ENCODE data around the gene GPAT3. TPM values are rescaled to one million over a fixed set of nuclear protein-coding genes. Genes with fewer than 3 reads are reported as not detected.

Gene GPAT3
- total RNA-seq, 1 donor from 2014 or later, result not detected

DNA sequence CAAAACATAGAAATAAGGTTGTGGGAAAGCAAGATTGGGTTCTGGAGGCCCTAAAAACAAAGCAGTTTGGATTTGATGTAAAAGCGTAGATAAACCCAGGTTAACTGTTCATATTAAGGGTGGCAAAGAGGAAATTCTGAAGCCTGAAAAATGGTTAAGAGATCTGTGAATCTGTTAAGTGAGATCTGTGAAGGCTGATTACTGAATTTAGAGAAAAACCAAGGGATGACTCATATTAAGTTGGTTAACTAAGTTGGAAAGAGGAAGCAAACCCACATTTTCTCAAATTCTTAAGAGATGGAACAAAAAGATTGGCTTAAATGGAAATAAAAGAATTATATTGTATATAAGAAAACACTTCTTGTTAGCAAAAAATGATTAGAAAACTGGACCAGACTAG, 22.8 kb downstream of the GPAT3 start:
- Mint-ChIP-seq H3K27ac (ENCODE audit: unreplicated experiment) (no peak overlapping the region), H3K4me3 (ENCODE audit: unreplicated experiment) (no peak overlapping the region), H3K9me3 (ENCODE audit: unreplicated experiment) (no peaks in the 10 kb centered on the region), H3K27me3 (ENCODE audit: unreplicated experiment) (no peaks in the 10 kb centered on the region), H3K36me3 (ENCODE audit: unreplicated experiment) (no peaks in the 10 kb centered on the region), H3K4me1 (ENCODE audit: low read depth, unreplicated experiment) (no peaks in the 10 kb centered on the region)
- no peak for DNase-seq
- TF ChIP-seq, protein P1, sequence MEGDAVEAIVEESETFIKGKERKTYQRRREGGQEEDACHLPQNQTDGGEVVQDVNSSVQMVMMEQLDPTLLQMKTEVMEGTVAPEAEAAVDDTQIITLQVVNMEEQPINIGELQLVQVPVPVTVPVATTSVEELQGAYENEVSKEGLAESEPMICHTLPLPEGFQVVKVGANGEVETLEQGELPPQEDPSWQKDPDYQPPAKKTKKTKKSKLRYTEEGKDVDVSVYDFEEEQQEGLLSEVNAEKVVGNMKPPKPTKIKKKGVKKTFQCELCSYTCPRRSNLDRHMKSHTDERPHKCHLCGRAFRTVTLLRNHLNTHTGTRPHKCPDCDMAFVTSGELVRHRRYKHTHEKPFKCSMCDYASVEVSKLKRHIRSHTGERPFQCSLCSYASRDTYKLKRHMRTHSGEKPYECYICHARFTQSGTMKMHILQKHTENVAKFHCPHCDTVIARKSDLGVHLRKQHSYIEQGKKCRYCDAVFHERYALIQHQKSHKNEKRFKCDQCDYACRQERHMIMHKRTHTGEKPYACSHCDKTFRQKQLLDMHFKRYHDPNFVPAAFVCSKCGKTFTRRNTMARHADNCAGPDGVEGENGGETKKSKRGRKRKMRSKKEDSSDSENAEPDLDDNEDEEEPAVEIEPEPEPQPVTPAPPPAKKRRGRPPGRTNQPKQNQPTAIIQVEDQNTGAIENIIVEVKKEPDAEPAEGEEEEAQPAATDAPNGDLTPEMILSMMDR (IDR thresholded peaks at IDR 0.05; ENCODE audit: partially characterized antibody, unreplicated experiment), result no peak

DNA sequence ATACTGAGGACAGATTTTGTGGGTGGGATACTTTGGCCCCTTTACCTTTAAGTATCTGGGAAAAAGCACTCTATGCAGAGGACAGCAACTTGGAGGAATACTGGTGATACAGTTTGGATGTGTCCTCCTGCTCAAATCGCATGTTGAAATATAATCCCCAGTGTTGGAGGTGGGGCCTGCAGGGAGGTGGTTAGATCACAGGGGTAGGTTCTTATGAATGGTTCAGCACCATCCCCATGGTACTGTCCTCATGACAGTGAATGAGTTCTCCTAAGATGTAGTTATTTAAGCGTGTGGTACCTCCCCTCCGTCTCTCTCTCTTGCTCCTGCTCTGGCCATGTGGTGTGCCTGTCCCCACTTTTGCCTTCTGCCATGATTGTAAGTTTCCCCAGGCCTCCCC, 24.6 kb downstream of the GPAT3 start:
- no peaks in the 10 kb centered on the region for H3K27me3 Mint-ChIP-seq (ENCODE audit: unreplicated experiment)
- TF ChIP-seq, protein P1 (IDR thresholded peaks at IDR 0.05; ENCODE audit: partially characterized antibody, unreplicated experiment), result no peak
- no peaks in the 10 kb centered on the region for H3K9me3 Mint-ChIP-seq (ENCODE audit: unreplicated experiment)
- H3K4me1 Mint-ChIP-seq (ENCODE audit: low read depth, unreplicated experiment), result no peaks in the 10 kb centered on the region
- no peak overlapping the region for H3K4me3 Mint-ChIP-seq (ENCODE audit: unreplicated experiment)
- H3K36me3 Mint-ChIP-seq (ENCODE audit: unreplicated experiment), result no peaks in the 10 kb centered on the region
- DNase-seq, result no peak
- no peak overlapping the region for H3K27ac Mint-ChIP-seq (ENCODE audit: unreplicated experiment)

DNA sequence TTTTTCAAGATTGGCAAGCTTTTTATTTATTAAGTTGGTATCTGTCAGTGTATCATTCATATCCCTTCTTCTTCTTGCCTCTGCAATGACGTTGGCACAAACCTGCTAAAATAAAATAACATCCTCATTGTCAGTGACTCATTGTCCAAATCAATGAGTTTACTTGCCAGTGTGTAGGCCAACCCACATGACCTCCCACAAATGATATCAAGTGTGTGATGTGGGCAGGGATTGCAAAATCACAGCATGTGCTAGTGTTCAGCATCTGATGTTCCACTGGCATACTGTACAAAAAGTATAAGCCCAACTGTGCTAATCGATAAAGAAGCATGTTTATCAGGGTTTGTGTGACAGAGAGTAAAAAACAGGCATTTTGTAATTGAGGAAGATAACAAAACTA, 25.5 kb downstream of the GPAT3 start:
- Mint-ChIP-seq H3K27ac (ENCODE audit: unreplicated experiment) (no peak overlapping the region), H3K27me3 (ENCODE audit: unreplicated experiment) (no peaks in the 10 kb centered on the region), H3K36me3 (ENCODE audit: unreplicated experiment) (no peaks in the 10 kb centered on the region), H3K9me3 (ENCODE audit: unreplicated experiment) (no peaks in the 10 kb centered on the region), H3K4me1 (ENCODE audit: low read depth, unreplicated experiment) (no peaks in the 10 kb centered on the region), H3K4me3 (ENCODE audit: unreplicated experiment) (no peak overlapping the region)
- TF ChIP-seq, protein P1 (IDR thresholded peaks at IDR 0.05; ENCODE audit: partially characterized antibody, unreplicated experiment), result no peak
- no peak for DNase-seq

DNA sequence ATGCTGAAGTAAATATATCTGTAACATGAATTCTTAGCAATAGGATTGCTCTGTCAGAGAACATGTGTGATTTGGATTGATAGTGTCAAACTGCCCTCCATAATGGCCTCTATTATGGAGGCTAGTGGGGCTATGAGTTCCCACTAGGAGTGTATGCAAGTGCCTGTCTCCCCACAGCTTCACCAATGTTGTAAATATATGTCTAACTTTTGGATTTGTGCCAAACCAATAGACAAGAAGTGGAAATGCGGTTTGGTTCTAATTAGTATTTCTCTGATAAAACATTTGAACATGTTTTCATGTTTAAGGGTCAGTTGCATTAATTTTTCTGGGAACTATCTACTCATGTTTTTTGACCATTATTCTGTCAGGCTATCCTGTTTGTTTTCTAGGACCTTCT, 28.1 kb downstream of the GPAT3 start:
- DNase-seq, result no peak
- Mint-ChIP-seq H3K9me3 (ENCODE audit: unreplicated experiment) (no peaks in the 10 kb centered on the region), H3K4me3 (ENCODE audit: unreplicated experiment) (no peak overlapping the region), H3K27ac (ENCODE audit: unreplicated experiment) (no peak overlapping the region), H3K27me3 (ENCODE audit: unreplicated experiment) (no peaks in the 10 kb centered on the region), H3K36me3 (ENCODE audit: unreplicated experiment) (no peaks in the 10 kb centered on the region), H3K4me1 (ENCODE audit: low read depth, unreplicated experiment) (no peaks in the 10 kb centered on the region)
- TF ChIP-seq, protein P1 (IDR thresholded peaks at IDR 0.05; ENCODE audit: partially characterized antibody, unreplicated experiment), result no peak

DNA sequence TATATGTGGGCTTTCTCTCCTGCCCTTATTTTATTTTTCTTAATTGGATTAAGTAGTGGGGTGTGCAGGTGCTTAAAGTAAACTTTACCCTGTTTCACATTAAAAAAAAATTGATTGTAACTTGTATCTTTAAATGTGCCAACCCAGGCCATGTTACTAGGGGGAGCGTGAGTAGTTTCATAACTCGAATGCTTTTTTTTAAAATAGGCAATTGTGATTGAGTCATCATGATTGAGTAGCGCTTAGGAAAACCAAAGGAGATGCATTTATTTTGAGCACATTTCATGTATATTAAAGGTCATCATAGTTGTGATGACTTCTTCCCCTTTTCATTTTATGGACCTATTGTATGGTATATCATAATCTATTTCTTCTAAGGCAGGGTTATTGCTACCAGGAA, 32.2 kb downstream of the GPAT3 start:
- TF ChIP-seq, protein P1 (IDR thresholded peaks at IDR 0.05; ENCODE audit: partially characterized antibody, unreplicated experiment), result no peak
- Mint-ChIP-seq H3K4me1 (ENCODE audit: low read depth, unreplicated experiment) (no peaks in the 10 kb centered on the region), H3K36me3 (ENCODE audit: unreplicated experiment) (no peaks in the 10 kb centered on the region), H3K4me3 (ENCODE audit: unreplicated experiment) (no peak overlapping the region), H3K9me3 (ENCODE audit: unreplicated experiment) (no peaks in the 10 kb centered on the region), H3K27ac (ENCODE audit: unreplicated experiment) (no peak overlapping the region), H3K27me3 (ENCODE audit: unreplicated experiment) (no peaks in the 10 kb centered on the region)
- DNase-seq, result no peak
